LHCN-M2 (cell line): ENCODE measurements around the gene XPOT. TPM values are rescaled to one million over a fixed set of nuclear protein-coding genes. Genes with fewer than 3 reads are reported as not detected.
A peak's percentile ranks its signal among the peaks of the same experiment; 100 is the strongest.

Experiments used
- DNase-seq: peaks from one replicate; pipeline ENCODE4 v3.0.0-alpha.2; 2012; ENCODE audit warnings: low read depth
- total RNA-seq: library from RNA; depleted of rRNA; stranded (reverse); fragments of >200 nt; gene quantifications from 2 replicates; pipeline ENCODE4 v1.2.3, GENCODE V29; 2014

Gene XPOT
- total RNA-seq, 1 experiment from 2014 or later: 72.8 TPM

DNA sequence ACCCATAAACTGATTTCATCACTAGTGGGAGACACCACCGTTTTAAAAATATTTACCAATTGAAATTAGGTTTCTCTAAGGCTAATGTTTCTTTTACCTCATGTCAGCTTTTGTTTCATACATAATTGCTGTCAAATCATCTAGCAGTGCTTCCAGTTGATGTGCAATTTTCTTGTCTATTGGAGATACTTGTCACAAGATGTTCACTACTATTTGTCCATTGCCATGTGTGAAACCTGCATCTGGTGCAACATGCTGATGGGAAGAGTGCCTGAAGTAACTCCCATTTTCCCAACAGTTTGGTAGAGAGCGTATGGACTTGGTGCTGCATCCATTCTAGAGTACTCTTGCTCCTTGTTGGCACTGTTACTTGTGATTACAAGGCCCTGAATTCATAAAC lies 9.7 kb downstream of the XPOT start:
- DNase-seq: no peak

- DNase-seq: no peak
Measured at GRCh38 chr12:64418209-64418608, 14.0 kb downstream of the XPOT start.

DNA sequence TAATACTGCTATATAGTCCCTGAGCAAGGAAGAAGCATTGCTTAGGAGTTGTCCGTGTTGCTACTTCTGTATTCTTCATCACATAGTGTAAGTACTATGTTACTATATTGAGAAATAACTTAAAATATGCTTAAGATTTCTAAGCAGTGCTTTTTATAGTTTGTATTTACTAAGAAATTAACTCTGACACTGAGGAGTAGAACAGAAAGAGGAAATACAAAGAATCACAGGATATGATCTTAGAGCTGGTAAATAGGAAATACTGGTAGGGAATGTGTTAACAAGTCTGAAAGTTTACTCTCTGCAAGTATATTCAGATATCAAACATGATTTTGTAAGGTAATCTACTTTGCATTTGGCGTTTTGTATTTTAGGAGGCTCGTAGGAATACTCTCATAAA lies 15.5 kb downstream of the XPOT start:
- DNase-seq: no peak

DNA sequence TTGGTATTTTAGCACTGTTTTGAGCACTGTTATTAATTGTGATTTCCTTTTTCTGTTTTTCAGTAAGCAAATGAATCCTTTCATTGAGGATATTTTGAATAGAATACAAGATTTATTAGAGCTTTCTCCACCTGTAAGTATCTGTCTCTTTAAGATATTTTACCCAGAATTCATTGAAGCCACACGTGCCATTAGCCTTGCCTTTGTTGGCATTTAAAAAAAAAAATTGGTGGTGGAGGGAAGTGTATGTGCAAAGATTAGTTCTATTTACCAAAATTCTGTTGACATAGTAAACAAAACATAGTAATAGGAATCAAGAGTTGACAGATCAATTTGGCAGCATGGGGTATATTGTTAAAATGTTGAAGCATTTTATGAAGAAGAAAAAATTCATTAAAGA lies 23.8 kb downstream of the XPOT start:
- DNase-seq: no peak

GRCh38 chr12:64428956-64429355 lies 24.8 kb downstream of the XPOT start:
- DNase-seq: no peak

GRCh38 chr12:64430886-64431285 lies 26.7 kb downstream of the XPOT start:
- no peak for DNase-seq

DNA sequence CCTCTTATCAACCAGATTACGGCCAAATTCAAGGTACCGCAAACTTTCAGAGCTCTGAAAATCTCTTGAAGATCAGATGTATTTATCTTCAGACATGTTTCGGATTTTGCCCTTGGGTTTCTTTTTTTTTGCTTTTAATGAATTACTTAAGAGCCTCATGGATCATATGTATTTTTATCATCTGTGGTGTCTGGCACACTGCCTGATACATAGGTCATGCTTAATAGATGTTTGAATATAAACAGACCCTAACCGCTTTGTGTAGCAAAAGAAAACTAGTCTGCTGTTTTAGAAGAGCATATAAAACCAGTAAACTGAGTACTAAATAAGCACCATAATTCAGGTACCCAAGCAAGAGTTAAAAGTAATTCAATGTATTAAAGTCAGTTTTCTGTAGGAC lies 27.6 kb downstream of the XPOT start:
- no peak for DNase-seq

DNA sequence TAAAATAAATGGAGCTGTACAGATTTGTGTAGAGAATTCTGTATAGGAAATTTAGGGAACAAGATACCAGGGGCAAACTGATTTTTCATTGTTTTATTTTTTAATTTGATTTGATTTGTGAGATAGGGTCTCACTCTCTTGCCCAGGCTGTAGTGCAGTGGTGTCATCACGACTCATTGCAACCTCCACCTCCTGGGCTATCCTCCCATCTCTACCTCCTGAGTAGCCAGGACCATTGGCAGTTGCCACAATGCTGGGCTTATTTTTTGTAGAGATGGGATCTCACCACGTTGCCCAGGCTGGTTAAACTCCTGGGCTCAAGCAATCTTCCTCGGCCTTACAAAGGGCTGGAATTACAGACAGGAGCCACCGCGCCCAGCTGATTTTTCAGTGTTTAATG lies 29.7 kb downstream of the XPOT start:
- DNase-seq: no peak

DNA sequence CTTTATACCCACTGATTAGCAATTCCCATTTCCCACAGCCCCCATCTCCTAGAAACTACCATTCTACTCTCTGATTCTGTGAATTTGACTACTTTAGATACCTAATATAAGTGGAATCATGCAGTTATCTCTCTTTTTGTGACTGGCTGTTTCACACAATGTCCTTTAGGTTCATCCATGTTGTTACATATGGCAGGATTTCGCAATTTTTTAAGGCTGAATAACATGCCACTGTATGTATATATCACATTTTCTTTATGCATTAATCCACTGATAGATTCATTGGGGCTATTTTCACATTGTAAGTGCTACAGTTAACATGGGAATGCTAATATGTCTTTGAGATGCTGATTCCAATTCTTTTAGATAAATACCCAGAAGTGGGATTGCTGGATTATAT lies 35.9 kb downstream of the XPOT start:
- no peak for DNase-seq

DNA sequence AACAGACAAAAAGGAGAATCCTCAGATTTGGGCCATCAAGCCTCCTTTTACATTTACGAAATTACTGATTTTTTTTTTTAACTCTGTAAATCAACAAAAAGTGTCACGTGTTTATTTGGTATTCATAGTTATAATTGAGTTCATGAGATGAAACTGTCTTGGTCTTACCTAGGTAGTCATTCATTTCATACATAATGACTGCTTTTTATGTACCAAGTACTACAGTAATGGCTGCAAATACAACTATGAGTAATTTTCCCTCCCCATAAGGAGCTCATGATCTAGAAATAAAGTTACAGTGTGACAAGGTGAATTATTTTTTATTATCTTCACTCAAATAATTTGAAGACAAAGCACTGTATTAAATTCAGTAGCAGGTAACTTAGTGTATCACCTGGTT lies 41.3 kb downstream of the XPOT start:
- DNase-seq: no peak

DNA sequence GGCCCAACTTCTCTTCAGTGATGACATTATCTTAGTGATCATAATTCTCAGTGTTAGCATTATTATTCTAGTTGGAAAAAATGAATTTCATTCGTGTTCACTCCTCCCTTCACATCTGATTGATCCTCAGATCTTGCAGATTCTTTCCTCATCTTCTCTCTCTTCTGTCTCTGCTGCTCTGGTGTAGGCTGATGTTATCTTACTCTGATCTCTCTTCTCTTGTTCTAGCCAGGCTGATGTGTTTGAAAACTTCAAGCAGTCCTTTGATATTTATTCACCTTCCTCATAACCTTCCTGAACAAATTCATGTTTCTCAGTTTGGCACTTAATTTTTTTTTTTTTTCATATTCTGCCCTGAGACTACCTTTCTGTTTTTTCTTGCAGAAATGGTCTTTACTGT lies 42.1 kb downstream of the XPOT start:
- no peak for DNase-seq

GRCh38 chr12:64450057-64450640 lies 46.0 kb downstream of the XPOT start:
- no peak for DNase-seq

- DNase-seq: peak; percentile 14
Measured at GRCh38 chr12:64450711-64451486, 46.7 kb downstream of the XPOT start.

DNA sequence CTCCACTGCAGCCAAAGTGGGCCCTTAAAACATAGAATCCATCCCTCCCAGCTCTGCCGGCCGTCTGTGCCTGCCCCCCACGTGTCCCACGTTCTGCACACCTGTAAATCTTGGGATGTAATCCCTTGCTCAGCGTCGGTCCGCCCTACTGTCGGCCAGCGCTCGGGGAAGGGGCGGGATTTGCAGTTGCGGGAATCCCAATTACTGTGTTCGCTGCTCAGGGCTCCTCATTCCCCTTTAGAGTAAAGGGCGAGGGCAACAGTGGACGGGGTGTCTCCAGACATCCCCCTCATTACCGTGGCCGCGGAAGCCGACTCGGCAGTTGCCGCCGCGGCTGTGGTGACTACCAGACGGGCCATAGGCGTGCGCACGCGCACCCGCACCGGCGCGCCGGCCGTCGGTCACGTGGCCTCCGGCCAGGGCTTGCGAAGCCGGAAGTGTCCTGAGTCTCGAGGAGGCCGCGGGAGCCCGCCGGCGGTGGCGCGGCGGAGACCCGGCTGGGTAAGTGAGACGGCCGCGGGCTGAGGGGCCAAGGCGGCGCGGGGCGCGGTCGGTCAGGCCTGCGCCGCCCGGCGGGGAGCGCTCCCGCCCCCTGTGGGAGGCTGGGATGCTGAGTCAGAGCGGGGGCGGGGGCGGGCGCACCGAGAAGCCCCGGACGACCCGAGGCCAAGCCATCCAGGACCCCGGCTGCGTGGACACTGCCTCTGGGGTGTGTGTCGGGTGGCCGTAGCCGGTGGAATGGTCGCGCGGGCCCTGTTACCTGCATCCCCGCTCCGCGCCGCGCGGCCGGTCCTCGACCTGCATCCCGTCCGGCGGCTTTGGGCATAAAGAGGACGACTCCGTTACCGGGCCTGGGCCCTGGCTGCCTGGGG lies 47.7 kb downstream of the XPOT start, which contains the start of gene TBK1:
Gene TBK1, plus strand, starts transcription at position 434 of the 872 bp plus-strand sequence. CDS start 3,751 bp downstream, outside the sequence.
- DNase-seq: peak; percentile 81

GRCh38 chr12:64452559-64453329 lies 48.6 kb downstream of the XPOT start:
- peak; percentile 79 for DNase-seq

GRCh38 chr12:64455506-64455905 lies 51.3 kb downstream of the XPOT start:
- DNase-seq: no peak

GRCh38 chr12:64456119-64456518 lies 51.9 kb downstream of the XPOT start:
- no peak for DNase-seq

DNA sequence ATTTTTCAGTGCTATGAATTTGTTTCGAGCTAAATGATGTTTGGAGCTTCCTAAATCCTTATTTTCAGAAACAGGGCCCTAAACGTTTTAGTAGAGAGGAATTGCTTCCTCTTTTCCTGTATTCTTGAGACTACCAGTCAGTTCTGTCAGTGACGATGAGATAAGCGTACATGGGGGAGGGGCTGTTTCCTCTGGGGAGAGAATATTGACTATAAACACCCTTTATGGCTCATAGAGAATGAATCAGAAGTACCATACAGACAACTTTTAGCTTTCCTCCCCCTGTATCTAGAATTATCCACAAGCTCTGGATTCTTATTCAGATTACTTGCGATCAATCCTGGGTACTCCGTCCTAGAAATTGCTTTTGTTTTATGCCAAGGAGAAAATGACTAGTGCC lies 52.8 kb downstream of the XPOT start:
- DNase-seq: no peak

DNA sequence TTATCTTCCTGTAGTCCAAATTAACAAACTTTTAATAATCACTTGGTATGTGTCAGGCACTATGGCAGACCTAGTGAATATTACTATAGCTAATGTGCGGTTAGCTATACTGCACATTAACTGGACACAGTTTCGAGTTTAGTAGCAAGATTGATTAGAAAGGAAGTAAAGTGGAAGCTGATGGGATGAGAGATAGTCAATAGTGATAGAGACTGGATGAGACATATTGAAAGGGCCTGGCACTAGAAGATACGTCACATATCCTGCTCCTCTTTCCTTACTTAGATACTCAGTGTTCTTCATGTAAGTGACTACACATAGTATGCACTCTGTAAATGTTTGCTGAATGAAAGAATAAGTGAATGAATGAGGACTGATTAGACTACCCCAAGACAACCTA lies 53.3 kb downstream of the XPOT start:
- DNase-seq: no peak

GRCh38 chr12:64457923-64458322 lies 53.7 kb downstream of the XPOT start:
- no peak for DNase-seq

GRCh38 chr12:64459394-64459891 lies 55.3 kb downstream of the XPOT start:
- peak; percentile 5 for DNase-seq
